HG03378 (cell line): ENCODE results near the gene CD109.
A peak's percentile ranks its signal among the peaks of the same experiment; 100 is the strongest.

Experiments
- ATAC-seq: cut with Tn5 transposase; IDR thresholded peaks from one replicate; pipeline ENCODE4 v1.9.1; 2021; ENCODE audit warnings: mild to moderate bottlenecking, moderate library complexity; ENCODE audit not compliant: unreplicated experiment

Gene CD109

DNA sequence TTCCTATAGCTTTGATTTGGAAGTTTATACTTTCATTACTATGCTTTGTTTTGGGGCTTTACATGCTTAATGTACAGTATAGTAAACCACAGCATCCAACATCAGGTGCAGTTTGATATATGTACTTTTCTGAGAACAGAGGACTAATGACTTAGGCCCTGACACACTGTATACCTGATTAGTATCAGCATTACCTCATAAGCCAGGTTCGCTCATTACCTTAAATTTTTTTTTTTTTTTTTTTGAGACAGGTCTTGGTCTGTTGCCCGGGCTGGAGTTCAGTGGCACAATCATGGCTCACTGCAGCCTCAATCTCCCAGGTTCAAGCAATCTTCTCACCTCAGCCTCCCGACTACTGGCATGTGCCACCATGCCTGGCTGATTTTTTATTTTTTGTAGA is 28.4 kb downstream of the CD109 start:
- no peak for ATAC-seq

DNA sequence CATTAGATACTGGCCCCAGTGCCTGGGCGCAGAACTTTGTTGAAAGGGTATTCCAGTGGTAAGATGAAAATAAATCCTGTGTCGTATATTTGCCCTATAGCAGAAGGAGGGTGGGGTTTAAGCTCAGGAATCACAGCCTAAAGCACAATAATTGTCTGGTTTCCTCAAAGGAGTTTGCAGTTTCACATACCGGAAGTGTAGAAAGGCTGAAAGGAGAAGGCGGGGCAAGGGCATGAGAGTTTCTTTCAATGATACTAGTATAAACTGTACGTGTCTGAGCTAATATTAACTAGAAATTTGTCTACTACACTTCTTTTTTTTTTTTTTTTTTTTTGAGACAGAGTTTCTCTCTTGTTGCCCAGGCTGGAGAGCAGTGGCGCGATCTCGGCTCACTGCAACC is 29.2 kb downstream of the CD109 start:
- peak; percentile 50 for ATAC-seq

DNA sequence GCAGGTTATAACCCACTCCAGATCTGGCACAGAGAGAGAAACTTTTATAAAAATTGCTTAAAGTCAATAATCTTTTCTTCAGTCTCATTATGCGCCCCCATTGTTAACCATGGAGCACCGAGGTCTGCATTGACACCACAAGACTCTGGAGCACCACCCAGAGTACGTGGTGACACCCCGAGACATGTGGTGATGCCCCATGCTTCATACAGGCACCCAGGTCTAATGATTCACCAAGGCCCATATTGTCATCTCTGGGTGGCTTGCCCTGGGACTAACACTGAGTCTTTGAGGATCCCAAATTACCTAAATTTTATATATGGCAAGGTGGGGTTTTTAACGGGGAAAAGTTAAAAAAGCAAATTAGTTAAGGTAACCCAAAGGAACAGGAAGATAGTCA is 31.1 kb downstream of the CD109 start:
- ATAC-seq, result no peak

DNA sequence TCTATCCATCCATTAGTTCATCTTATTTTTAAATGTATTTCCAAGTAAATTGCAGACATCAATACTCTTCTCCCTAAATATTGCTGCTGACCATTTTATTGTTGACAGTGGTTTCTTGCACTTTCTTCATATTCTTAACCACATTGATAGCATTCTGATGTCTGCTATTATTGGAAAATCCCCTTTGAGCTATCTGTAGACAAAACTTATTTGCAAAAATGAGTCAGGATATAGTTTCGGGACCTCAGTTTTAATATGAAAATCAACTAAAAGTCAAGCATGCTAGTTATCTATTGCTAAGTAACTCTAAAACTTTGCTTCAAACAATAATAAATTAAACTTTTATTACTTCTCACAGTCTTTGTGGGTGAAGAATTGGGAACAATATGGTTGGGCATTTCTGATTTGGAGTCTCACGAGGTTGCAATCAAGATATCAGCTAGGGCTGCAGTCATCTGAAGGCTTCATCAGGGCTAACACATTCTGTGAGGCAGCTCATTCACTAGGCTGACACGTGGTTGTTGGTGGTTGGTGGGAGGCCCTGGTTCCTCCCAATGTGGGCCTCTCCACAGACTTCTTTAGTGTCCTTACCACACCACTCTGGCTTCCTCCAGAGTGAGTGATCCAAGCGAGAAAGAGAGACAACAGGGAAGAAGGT is 32.7 kb downstream of the CD109 start:
- peak; percentile 63 for ATAC-seq

DNA sequence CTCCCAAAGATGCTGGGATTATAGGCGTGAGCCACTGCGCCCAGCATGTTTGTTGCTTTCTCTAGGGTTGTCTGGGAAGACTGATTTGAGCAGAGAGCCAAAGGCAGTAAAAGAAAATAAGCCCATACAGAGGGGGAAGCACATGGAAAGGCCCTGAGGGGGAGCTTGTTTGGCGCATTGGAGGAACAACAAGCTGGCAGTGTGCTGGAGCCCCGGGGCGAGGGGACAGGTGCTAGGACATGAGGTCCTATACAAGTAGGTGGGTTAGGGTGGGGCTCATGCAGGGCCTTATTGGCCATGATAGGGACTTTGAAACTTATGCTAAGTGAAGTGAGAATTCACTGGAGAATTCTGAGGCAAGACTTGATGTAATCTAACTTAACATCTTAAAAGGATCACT is 35.3 kb downstream of the CD109 start:
- no peak for ATAC-seq

DNA sequence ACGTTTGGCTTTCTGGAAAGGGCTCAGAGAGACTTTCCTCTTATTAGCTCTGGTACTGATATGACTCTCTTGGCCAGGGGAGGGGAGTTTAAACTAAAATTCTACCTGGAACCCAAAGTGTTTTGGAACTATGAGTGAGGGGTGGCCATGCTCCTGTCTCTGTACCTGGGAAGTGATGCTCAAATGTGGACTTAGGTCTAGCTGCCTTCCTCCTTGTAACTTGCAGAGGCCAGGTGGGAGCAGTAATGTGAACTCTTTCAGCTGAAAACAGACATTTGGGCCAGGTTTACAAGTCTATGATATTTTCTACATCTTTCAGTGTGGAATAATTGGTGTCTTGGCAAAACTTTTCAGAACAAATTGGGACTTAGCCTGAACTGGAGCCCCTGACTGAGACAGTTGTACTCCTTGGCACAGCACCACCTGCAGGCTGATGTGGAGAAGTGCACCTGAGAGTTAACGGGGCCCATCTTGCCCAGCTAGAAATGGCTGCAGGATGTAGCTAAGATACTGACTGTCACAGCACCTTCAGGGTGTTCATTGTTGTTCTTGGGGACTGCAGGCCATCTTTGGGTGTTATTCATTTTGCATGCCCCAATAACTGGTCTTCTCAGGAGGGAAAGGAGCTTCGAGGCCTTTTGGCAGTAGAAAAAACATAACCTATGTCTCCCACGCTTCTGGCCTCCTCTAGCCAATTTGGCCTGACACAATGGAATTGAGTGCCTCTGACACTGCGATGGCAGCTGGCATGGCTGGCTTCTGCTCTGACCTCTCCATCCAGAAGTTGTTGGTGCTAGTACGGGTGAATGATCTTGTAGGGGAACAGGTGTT is 37.1 kb downstream of the CD109 start:
- peak; percentile 68 for ATAC-seq

DNA sequence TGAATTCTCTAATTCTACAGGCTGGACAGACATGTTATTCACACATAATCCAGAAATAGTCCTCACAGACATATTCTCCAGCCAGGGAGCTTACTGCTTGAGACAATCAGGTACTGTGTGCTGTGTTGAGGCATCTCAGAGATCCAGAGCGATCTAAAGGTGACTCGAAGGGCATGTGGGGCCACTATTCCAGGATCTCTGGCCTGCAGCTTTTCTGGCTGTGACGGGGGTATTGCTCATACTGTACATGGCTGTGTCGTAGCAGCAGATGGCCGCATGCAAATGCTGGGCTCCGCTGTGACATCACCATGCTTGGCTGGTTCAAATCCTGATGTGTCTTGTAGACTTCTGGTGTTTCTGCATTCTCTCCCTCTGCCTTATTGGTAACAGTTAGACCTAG is 37.8 kb downstream of the CD109 start:
- no peak for ATAC-seq

DNA sequence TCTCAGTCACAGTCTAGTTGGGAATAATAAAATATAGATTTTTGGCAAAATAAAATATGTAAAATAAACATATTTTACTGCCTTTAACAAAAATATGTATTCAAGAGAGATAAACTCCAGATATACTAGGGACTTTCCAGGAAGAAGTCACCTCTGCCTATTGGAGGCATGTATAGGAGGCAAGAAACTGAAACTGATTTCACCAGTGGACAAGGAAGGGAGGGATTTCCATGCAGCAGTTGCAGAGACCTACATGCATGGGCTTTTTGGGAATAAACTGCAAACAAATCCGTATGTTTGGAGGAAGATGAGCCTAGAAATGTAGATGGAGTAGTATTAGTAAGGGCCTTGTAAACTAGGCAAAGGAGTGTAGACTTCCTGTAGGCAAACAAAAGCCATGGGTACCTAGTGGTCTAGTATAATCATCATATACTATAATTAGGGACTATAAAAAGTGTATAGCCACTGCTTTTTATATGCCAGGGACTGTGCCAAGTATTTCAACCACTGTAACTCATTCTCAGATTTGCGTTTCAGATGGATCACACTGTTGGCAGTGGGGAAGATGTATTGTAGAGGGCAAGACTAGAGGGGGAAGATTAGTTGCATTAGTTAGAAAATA is 38.9 kb downstream of the CD109 start:
- ATAC-seq, result peak; percentile 30

DNA sequence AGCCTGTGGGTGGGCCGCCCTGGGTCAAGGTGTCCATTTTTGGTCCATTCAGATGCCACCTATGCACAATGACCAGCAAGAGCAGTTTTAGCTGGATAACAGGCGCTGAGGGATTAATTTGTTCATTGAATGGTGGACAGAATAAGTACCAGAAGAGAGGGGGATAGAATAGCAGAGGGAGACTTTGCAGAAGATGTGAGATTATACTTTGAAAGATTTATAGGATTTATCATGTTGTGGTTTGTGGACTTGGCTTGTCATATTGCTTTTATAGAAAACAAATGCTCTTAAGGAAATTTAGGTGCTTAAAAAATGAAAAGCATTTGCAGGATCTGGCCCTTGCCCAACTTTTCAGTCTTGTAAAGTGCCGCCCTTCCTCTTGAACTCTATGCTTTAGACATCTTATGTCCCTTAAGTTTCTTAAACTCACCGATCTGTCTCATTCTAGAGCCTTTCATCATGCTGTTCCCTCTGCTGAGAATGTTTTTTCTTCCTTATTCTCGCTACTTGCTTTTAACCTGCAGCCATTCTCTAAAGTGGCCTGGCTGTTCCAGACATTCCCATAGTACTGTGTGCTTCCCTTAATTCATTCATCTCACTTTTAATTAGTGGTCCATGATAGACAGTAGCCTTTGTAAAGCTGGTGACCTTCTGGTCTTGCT is 42.5 kb downstream of the CD109 start:
- no peak for ATAC-seq

DNA sequence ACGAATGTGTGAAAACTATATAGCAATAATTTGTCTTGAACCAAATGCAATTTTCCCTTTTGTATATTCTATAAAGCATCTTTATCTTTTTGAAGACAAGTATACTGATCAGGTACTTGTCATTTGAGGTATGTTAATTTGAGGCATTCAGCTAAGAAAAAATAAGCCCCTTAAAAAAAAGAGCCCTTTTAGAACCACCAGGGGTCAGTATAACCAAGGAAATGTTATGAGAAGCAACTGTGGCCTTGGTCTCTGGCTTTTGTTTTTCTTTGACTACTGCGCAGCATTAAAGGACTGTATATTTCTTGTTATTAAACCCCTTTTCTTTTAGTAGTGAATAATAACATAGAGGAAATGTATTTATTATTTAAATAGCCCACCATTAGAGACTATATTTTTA is 43.1 kb downstream of the CD109 start:
- ATAC-seq, result peak; percentile 81

DNA sequence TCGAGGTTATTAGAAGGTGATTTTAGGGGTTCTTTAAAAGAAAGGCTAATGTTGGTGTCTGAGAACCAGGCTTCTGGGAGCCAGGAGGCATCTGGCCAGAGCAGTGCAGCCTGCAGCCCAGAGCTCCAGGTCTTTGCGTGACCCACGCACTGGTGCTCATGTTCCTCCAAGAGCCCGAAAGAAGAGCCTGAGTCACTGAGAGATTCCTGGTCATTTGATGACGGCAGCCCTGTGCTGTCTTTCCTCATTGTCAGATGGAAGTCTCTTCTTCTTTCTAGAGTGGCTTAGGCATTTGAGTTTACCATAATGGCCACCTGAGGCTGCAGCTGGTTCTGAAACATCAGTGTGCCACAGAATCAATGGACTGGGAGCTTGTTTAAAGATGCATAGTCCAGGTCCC is 46.4 kb downstream of the CD109 start:
- ATAC-seq, result no peak

DNA sequence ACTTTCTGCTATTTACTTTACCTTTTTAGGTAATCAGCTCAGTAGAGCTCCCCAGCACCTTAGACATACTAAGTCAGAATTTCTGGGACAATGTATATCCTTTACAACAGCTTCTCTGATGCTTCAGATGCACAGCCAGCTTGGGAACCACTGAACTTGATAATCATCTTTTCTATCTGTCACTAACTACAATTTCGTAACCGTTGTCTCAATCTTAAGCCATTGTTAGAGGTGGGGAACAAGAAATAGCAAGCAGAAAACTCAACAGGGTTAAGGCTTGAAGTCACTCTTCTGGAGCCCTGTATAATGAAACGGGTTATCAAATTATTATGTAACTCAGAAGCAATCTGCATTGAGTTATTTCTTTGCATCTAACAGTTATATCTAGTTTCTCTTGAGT is 47.1 kb downstream of the CD109 start:
- ATAC-seq, result no peak

DNA sequence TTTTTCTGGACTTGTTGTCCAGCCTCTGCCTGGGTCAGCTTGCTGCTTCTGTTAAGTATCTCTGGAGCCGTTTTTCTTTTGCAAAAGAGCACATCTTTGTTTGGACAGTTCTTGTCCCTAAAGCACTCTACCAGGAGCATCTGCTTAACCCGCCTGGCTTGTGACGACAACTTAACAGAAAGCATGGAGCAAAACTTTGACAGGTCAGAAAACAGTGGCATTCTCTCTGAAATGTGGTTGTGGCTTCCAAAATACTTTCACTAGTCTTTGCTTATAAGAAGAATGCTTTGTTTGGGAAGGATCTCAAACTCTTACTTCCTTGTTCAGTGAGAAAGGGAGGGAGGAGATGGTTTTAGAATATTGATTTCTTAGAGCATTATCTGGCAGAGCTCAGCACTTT is 47.6 kb downstream of the CD109 start:
- ATAC-seq, result no peak

DNA sequence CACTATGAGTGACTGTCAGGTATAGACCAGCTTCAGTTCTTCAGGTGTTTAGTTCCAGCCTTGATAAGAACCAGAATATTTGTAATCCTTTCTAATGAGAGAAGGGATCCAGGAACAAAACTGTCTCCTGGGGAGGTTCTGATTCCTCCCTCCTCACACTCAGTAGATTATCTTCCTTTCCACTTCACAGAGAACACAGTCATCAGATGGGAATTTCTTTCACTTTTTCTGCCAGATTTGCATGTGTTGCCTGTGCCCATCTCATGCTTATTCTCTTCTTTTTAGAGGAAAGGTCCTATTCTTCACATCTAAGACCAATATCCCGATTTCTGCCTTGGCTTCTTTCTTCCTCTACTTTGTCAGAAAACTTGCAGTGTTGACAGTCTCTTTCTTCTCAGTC is 50.8 kb downstream of the CD109 start:
- ATAC-seq, result no peak

DNA sequence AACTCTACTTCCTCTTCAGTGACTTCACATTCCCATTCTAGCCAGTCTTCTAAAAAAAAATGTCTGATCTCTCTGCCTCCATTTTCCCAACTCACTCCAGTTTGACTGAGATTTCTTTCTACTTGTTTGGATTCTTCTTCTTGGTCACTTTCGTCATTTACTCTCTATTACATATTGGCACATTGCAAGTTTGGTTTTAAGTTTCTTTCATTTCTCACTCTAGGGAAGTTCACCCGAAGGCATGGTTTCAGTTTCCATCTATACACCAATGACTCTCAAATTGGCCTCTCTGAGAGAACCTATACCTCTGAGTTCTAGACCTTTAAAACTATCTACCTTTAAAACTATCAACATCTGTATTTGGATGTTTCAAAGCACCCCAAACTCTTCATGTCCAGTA is 51.3 kb downstream of the CD109 start:
- ATAC-seq, result peak; percentile 100

DNA sequence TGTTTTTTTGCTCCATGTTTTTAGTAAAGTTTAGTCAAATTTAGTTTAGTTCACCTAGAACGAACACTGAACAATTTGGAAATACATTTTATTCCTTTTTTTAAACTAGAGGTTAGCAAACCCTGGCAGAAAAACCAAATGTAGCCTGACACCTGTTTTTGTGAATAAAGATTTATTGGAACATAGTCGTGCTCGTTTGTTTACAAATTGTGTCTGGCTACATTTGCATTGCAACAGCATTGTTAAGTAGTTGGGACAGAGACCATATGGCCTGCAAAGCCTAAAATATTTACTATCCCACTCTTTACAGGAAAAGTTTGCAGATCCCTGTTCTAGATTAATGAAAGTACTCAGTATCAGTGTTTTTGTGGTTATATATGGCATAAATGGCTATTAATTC is 56.9 kb downstream of the CD109 start:
- no peak for ATAC-seq

DNA sequence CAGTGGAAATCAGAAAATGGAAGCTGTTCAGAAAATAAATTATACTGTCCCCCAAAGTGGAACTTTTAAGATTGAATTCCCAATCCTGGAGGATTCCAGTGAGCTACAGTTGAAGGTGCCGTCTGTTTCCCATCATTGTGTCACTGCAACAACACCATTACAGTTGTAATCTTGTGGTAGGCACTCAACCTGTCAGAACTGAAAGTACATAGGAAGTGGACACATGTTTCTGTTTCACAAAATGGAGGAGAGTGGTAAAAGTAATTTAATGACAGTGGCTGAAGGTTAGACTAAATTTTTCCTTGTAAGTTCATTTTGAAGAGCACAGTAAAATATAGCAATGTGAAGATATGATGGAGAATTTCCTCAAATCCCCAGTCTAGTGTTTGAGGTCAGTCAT is 70.0 kb downstream of the CD109 start:
- ATAC-seq, result no peak

DNA sequence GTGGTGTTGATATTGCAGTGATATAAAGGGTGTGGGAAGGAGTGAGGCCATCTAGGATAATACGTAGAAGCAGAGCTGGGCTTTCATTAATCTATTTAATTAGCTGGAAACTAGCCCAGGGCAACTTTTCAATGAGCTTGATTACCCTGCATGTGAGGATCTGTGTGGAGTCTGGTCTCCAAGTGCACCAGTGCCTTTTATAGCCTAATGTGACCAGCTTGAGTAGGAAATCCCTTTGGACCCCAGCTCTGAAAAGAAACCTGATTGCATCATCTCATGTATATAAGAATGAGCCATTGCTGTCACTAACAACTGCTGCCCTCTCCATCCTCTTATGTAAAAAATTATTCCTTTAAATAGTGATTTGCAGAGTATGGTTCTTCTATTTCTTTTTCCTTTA is 72.6 kb downstream of the CD109 start:
- ATAC-seq, result no peak

DNA sequence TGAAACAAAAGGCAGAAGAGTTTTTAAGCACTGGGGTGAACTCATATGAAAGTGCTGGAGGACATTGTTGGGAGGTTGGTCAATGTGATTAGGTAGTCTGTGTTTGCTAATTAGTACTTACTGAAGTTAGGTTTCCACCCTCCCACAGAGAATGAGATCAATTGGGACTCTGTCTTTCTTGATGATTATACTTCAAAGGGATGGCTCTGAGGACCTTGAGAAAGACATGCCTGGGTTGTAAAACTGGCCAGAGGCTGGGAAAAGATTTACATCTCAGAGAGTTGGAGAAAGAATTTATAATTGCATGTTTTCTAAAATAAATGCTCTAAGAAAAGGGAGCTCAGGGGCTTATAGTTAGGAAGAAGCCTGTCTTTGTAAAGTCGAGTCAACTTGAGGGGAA is 74.0 kb downstream of the CD109 start:
- ATAC-seq, result no peak

DNA sequence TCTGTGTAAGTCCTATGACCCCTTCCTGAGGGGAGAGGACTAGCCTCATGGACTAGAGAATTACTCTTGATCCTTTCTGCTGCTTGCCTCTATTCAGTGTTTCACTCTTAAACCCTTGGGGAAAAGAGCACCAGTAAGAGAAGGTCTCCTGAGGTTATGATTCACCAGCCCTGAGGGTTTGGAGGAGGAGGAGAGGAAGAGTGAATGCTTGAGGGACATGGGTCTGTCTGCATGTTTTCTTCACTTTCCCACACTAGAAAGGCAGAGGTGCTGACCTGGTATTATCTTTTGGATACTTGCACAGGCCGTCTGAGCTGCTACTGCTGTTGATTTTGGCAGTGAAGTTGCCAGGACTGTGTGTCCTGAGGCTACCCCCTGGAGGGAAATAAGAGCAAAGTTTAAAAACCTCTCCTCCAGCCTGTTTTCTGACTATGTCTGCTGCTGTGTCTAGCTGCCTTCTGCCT is 78.3 kb downstream of the CD109 start:
- ATAC-seq, result peak; percentile 71

DNA sequence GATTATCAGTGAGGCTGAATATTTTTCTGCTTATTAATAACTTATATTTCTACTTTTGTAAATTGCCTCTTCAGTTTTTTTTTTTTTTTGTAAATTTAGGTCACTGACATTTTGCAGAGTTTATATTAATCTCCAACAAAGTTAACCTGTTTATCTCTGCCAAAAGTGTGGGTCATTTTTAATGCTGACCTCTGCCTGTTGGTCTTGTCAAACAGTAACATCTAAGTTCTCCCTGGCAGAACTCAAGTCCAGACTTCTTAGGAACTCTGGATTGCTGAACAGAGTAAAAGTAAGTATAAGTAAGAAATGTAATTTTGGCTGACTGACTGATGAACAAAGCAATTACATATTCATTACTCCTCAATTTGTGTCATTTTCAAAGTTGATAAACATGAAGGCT is 83.9 kb downstream of the CD109 start:
- ATAC-seq, result no peak

DNA sequence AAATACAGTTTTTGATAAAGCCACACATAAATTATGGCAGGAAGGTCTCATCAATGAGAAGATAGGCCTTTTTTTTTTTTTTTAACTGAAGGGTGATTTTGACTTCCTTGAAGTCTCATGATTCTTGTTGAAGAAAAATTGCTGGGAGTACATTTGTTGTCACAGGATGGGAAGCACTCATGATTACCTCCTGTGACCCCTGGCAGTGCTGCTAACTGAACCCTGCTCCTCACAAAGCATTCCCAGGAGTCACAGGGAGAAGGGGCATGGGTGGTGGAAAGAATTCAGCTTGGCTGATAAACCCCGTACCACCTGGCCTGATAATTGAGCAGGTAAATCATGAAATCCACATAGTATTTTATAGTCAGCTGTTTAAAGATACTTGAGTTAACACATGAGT is 86.9 kb downstream of the CD109 start:
- ATAC-seq, result no peak
